ENCODE results near the gene CCDC85C. TPM values are rescaled to one million over a fixed set of nuclear protein-coding genes. Genes with fewer than 3 reads are reported as not detected.

The CCDC85C gene
- total RNA-seq, 2 donors from 2014 or later, result 54.0 to 73.4 TPM

GRCh38 chr14:99570544-99571302 lies 33.3 kb downstream of the CCDC85C start:
- Histone ChIP-seq H3K4me1 (peaks cover 56% of the 10 kb centered on the region), H3K27ac (no peak overlapping the region), H3K9ac (ENCODE audit: low read depth in 2 of 2, low read length in 2 of 2) (no peak overlapping the region), H3K27me3 (no peaks in the 10 kb centered on the region), H3K9me3 (no peaks in the 10 kb centered on the region), H3K36me3 (no peaks in the 10 kb centered on the region), H3K4me3 (no peak overlapping the region)
- no peak for DNase-seq
- intact Hi-C loops (cut with DNase I), result no loop called here
- TF ChIP-seq, protein P1, sequence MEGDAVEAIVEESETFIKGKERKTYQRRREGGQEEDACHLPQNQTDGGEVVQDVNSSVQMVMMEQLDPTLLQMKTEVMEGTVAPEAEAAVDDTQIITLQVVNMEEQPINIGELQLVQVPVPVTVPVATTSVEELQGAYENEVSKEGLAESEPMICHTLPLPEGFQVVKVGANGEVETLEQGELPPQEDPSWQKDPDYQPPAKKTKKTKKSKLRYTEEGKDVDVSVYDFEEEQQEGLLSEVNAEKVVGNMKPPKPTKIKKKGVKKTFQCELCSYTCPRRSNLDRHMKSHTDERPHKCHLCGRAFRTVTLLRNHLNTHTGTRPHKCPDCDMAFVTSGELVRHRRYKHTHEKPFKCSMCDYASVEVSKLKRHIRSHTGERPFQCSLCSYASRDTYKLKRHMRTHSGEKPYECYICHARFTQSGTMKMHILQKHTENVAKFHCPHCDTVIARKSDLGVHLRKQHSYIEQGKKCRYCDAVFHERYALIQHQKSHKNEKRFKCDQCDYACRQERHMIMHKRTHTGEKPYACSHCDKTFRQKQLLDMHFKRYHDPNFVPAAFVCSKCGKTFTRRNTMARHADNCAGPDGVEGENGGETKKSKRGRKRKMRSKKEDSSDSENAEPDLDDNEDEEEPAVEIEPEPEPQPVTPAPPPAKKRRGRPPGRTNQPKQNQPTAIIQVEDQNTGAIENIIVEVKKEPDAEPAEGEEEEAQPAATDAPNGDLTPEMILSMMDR (IDR thresholded peaks at IDR 0.05), result no peak

GRCh38 chr14:99569725-99570543 lies 34.1 kb downstream of the CCDC85C start:
- H3K36me3 ChIP-seq, result no peaks in the 10 kb centered on the region
- no peaks in the 10 kb centered on the region for H3K27me3 ChIP-seq
- no peaks in the 10 kb centered on the region for H3K9me3 ChIP-seq
- peaks cover 50% of the 10 kb centered on the region for H3K4me1 ChIP-seq
- H3K27ac ChIP-seq, result no peak overlapping the region
- intact Hi-C loops (cut with DNase I), result no loop called here
- TF ChIP-seq, protein P1 (IDR thresholded peaks at IDR 0.05), result no peak
- DNase-seq, result no peak
- no peak overlapping the region for H3K4me3 ChIP-seq
- H3K9ac ChIP-seq (ENCODE audit: low read depth in 2 of 2, low read length in 2 of 2), result no peak overlapping the region

DNA sequence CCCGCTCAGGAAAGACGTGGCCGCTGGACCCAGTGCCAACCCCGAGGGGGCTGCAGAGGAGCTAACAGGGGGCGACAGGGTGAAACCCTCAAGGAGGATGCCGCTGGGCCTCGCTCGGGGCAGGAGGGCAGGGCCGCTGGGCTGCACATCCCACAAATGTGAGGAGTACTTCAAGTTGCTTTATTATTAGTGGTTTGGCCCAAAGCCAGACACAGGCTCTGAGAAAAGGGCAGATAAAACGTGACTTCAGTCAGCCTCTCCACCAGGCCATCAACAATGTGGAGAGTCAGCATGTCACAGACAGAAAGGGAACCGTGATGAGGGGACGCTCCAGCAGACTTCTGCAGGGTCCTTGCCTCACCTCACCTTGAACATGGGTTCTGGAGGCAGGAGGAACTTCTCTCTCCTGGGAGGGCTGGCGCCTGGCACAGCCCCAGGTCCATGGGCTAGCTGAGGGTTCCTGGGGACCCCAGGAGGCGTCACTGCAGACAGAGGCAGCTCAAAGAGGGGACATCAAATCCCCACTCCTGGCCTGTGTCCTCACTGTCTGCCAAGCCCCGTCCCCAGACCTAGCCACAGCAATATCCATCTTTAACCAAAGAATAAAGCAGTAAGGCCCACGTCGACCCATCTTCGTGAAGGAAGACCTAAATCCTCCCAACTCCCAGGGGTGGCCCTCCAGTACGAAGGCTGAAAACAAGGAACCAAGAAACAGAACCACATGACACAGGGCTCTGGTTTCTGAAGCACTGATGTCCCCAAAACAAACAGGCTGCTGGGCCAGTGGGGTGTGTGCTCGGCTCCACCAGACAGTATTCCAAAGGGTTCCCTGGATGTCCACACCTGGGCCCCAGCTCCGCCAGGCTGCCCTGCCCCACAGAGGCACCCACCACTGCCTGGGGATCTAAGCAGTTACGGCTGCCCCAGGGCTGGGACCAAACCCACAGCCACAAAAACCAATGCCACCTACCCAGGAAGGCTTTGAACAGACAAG lies 35.1 kb downstream of the CCDC85C start:
- Histone ChIP-seq H3K36me3 (no peaks in the 10 kb centered on the region), H3K4me1 (peaks cover 44% of the 10 kb centered on the region), H3K27me3 (no peaks in the 10 kb centered on the region), H3K4me3 (no peak overlapping the region), H3K9ac (ENCODE audit: low read depth in 2 of 2, low read length in 2 of 2) (peak overlapping the region in 1 of 2 donors; percentile 3), H3K9me3 (no peaks in the 10 kb centered on the region), H3K27ac (no peak overlapping the region)
- intact Hi-C loops (cut with DNase I), result no loop called here
- no peak for DNase-seq
- TF ChIP-seq, protein P1 (IDR thresholded peaks at IDR 0.05), result no peak

DNA sequence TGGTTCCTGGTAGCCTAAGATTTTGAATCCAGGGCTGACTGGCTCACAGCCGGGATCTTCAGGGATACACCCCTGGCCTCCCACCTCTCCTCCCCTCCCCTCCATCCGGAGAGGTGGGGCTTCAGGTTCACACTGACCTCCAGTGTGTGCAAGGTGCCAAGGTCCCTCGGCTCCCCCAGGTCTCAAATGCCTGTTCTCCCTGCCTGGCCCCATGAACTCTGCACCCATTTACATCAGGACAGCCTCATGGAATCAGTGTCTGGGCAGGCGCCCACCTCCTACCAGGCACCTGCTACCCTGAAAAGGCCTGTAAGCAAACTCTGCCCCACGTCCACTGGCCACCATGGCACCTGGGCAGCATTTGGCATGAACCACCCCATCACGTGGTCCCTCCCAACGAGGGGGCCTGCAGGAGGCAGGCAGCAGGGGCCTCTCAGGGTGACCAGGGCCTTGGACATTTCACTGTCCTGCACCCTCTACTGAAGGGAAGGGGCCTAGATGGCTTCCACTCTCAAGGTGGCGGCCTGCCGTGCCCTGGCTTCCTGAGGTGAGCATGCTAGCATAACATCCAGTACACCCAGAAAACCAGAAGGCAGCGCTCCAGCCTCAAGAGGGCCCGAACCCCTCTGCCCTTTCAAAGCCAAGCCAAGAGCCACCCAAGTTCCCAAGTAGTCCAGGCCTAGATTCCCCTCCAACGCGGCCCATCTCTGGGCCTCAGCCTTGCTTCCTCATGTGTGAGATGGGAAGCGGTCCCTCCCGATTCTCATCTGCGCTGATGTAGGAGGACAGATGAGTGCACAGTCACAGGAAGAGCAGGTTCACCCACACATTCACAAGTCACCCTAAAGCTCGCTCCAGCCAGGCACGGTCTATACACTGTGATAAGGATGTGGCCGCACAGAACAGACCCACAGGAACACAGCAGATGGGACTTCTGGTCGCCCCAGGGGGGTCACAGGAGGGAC lies 37.3 kb downstream of the CCDC85C start:
- no peaks in the 10 kb centered on the region for H3K27me3 ChIP-seq
- H3K4me3 ChIP-seq, result no peak overlapping the region
- TF ChIP-seq, protein P1 (IDR thresholded peaks at IDR 0.05), result no peak
- no peaks in the 10 kb centered on the region for H3K36me3 ChIP-seq
- H3K27ac ChIP-seq, result no peak overlapping the region
- peaks cover 34% of the 10 kb centered on the region for H3K4me1 ChIP-seq
- H3K9ac ChIP-seq (ENCODE audit: low read depth in 2 of 2, low read length in 2 of 2), result peak overlapping the region; percentile 7 to 28
- no peaks in the 10 kb centered on the region for H3K9me3 ChIP-seq
- intact Hi-C loops (cut with DNase I), result no loop called here
- DNase-seq, result no peak

Measured in colonic mucosa (tissue), 4 donors.